GM12878 (cell line): ENCODE measurements around the gene LRP1B. TPM values are rescaled to one million over a fixed set of nuclear protein-coding genes. Genes with fewer than 3 reads are reported as not detected.

ENCODE experiments used
- ATAC-seq: fragments of 200-7000 bp; cut with Tn5 transposase; 3 replicates; pipeline ENCODE4 v1.9.1; 2020; ENCODE audit warnings: mild to moderate bottlenecking, moderate library complexity
- BruUV-seq: library from RNA; stranded (reverse); fragments of 400-500 nt; replicated peaks from 2 replicates; lab custom pipeline; 2021; lab: Mats Ljungman, UMichigan
- CTCF ChIA-PET: fragments of 300-600 bp; sonication (Branson Sonifier 250); formaldehyde crosslinking; extraction: SDS; loops from one replicate; lab custom pipeline; 2021; ENCODE audit warnings: inconsistent platforms; lab: Yijun Ruan, JAX
- POLR2A ChIA-PET: fragments of 350-600 bp; formaldehyde crosslinking; extraction: SDS; loops from one replicate; lab custom pipeline; 2021; ENCODE audit warnings: inconsistent platforms; lab: Charles Lee
- RAD21 ChIA-PET: fragments of 300-600 bp; sonication (Branson Sonifier 250); formaldehyde crosslinking; loops from one replicate; lab custom pipeline; 2023; ENCODE audit warnings: antibody characterized with exemption; ENCODE audit not compliant: unreplicated experiment; lab: Charles Lee
- SMC1A ChIA-PET: fragments of 300-600 bp; sonication (Branson Sonifier 250); formaldehyde crosslinking; loops from one replicate; lab custom pipeline; 2023; ENCODE audit not compliant: unreplicated experiment, uncharacterized antibody; lab: Charles Lee
- DNase-seq: peaks from one replicate; pipeline ENCODE4 v3.0.0-alpha.2; 2011; ENCODE audit warnings: low read depth, low spot score
- FAIRE-seq: peaks from 3 replicates; lab custom pipeline; 2011; peaks lifted over from hg19 to GRCh38; lab: Jason Lieb, UNC
- H2AFZ ChIP-seq: 2 replicates; pipeline ENCODE4 v1.6.0; 2011; ENCODE audit warnings: low read depth, low read length, control low read depth; ENCODE audit not compliant: control insufficient read depth
- H3K27ac ChIP-seq: 2 replicates; pipeline ENCODE4 v1.5.1; 2011; ENCODE audit warnings: control low read depth; ENCODE audit not compliant: control insufficient read depth, insufficient read depth
- H3K27me3 ChIP-seq, 2 experiments: replicated peaks in 1 of 2; 2 replicates each; pipeline versions ENCODE4 v1.6.0 to v1.6.1; 2011; ENCODE audit warnings: low read length in 1 of 2; ENCODE audit not compliant: control insufficient read depth in 2 of 2, insufficient read depth in 2 of 2
- H3K36me3 ChIP-seq, 2 experiments: 2 replicates each; pipeline ENCODE4 v1.5.1; 2011; ENCODE audit warnings: low read length in 1 of 2; ENCODE audit not compliant: control insufficient read depth in 2 of 2, insufficient read depth in 2 of 2
- H3K4me1 ChIP-seq: 2 replicates; pipeline ENCODE4 v1.6.1; 2011; ENCODE audit warnings: mild to moderate bottlenecking, low read length, moderate library complexity, mixed read lengths; ENCODE audit not compliant: control insufficient read depth, insufficient read depth
- H3K4me2 ChIP-seq: 2 replicates; pipeline ENCODE4 v1.6.0; 2011; ENCODE audit warnings: control low read depth; ENCODE audit not compliant: control insufficient read depth, insufficient read depth
- H3K4me3 ChIP-seq: fragments of 200-600 bp; sonication (generic); 2 replicates; pipeline ENCODE4 v1.5.1; 2016
- H3K79me2 ChIP-seq: 2 replicates; pipeline ENCODE4 v1.6.0; 2011; ENCODE audit warnings: low read length; ENCODE audit not compliant: control insufficient read depth, insufficient read depth
- H3K9ac ChIP-seq: 2 replicates; pipeline ENCODE4 v1.8.0; 2011; ENCODE audit warnings: low read length, control low read depth, mixed read lengths; ENCODE audit not compliant: control insufficient read depth, insufficient read depth
- H3K9me3 ChIP-seq: replicated peaks from 3 replicates; pipeline ENCODE4 v1.5.1; 2011; ENCODE audit warnings: mild to moderate bottlenecking, low read length; ENCODE audit not compliant: control insufficient read depth, insufficient read depth
- H4K20me1 ChIP-seq: 2 replicates; pipeline ENCODE4 v1.6.0; 2011; ENCODE audit not compliant: control insufficient read depth, insufficient read depth
- BHLHE40 ChIP-seq, 2 experiments: fragments of 450-650 bp in 1 of 2; IDR thresholded peaks; 2 replicates each; pipeline ENCODE4 v1.6.1; 2011 to 2017; ENCODE audit warnings: low read depth in 2 of 2, borderline replicate concordance in 1 of 2, improper control_type of control experiment in 1 of 2, low read length in 1 of 2, mild to moderate bottlenecking in 1 of 2
- BMI1 ChIP-seq: fragments of 450-650 bp; IDR thresholded peaks from 2 replicates; pipeline ENCODE4 v1.6.1; 2016; ENCODE audit warnings: mild to moderate bottlenecking, moderate library complexity, borderline replicate concordance
- BRCA1 ChIP-seq: IDR thresholded peaks from 2 replicates; pipeline ENCODE4 v1.6.1; 2011; ENCODE audit warnings: low read depth, low read length, improper control_type of control experiment
- CHD2 ChIP-seq: IDR thresholded peaks from 2 replicates; pipeline ENCODE4 v1.6.1; 2011; ENCODE audit warnings: low read depth, low read length, improper control_type of control experiment, borderline replicate concordance
- ETV6 ChIP-seq, 2 experiments: fragments of 450-650 bp in 1 of 2; IDR thresholded peaks in 1 of 2; conservative IDR thresholded peaks in 1 of 2; 2 replicates each; pipeline ENCODE4 v1.6.1; 2014; ENCODE audit warnings: antibody characterized with exemption in 1 of 2, borderline replicate concordance in 1 of 2, low read depth in 1 of 2, mild to moderate bottlenecking in 1 of 2, moderate library complexity in 1 of 2
- NFYB ChIP-seq: IDR thresholded peaks from 2 replicates; pipeline ENCODE4 v1.6.1; 2011; ENCODE audit warnings: low read depth, mild to moderate bottlenecking, low read length, improper control_type of control experiment, moderate library complexity; ENCODE audit not compliant: insufficient read depth
- PAX5 ChIP-seq: IDR thresholded peaks from 2 replicates; pipeline ENCODE4 v1.6.1; 2011; ENCODE audit warnings: low read depth, low read length, borderline replicate concordance
- POLR2AphosphoS5 ChIP-seq: IDR thresholded peaks from 2 replicates; pipeline ENCODE4 v1.6.1; 2011; ENCODE audit warnings: mild to moderate bottlenecking, low read length, inconsistent platforms
- RAD51 ChIP-seq: fragments of 450-650 bp; IDR thresholded peaks from 2 replicates; pipeline ENCODE4 v1.6.1; 2016; ENCODE audit warnings: moderate library complexity, mild to moderate bottlenecking, inconsistent platforms
- SIN3A ChIP-seq: IDR thresholded peaks from 2 replicates; pipeline ENCODE4 v1.6.1; 2012; ENCODE audit warnings: low read depth, low read length, improper control_type of control experiment
- SMAD1 ChIP-seq: fragments of 450-650 bp; IDR thresholded peaks from 2 replicates; pipeline ENCODE4 v1.6.1; 2018; ENCODE audit warnings: mild to moderate bottlenecking, low read depth; ENCODE audit not compliant: partially characterized antibody
- SUZ12 ChIP-seq: fragments of 200-600 bp; sonication (generic); IDR thresholded peaks from one replicate; pipeline ENCODE4 v1.6.1; 2018; ENCODE audit warnings: antibody characterized with exemption, mild to moderate bottlenecking; ENCODE audit not compliant: unreplicated experiment
- TAF1 ChIP-seq: IDR thresholded peaks from 2 replicates; pipeline ENCODE4 v1.6.1; 2011; ENCODE audit warnings: mild to moderate bottlenecking, low read depth, low read length, borderline replicate concordance
- ZBTB11 ChIP-seq: fragments of 450-650 bp; formaldehyde crosslinking; IDR thresholded peaks from 2 replicates; pipeline ENCODE4 v1.5.0; 2022; ENCODE audit warnings: mild to moderate bottlenecking, missing genetic modification characterization
- WGBS: methylation state at CpG from one replicate; pipeline ENCODE4 v1.1.6; 2016; ENCODE audit warnings: low lambda C conversion rate; ENCODE audit not compliant: insufficient replicate concordance, insufficient coverage; ENCODE audit errors: missing lambda C conversion rate; 5-methylcytosine and 5-hydroxymethylcytosine counted together
- in situ Hi-C: fragments of 300-500 bp; cut with MboI; formaldehyde crosslinking; loops from 9 replicates; pipeline ENCODE4 v1.14.3; 2018; ENCODE audit warnings: mixed read lengths
- intact Hi-C: fragments of 100-400 bp; cut with micrococcal nuclease; formaldehyde crosslinking; loops from one replicate; pipeline ENCODE4 v1.14.2; 2022; ENCODE audit not compliant: unreplicated experiment
- polyA plus RNA-seq, 11 experiments: library from polyadenylated mRNA; depleted of rRNA in 4 of 11; unstranded in 6 of 11; stranded (reverse) in 5 of 11; fragments of >200 nt; fragmentation: Nextera tagmentation in 4 of 11; fragmentation: Illumina TruSeq in 1 of 11; extraction: Ambion mirVana in 4 of 11; extraction: Trizol in 1 of 11; gene quantifications; 1 replicate in 1 of 11; 2 replicates in 10 of 11; pipeline versions ENCODE4 v1.2.1 to v1.2.3, GENCODE V29; 2011 to 2016; ENCODE audit warnings: inconsistent platforms in 2 of 11, missing spikeins in 2 of 11, low read depth in 1 of 11
- total RNA-seq, 4 experiments: library from RNA; depleted of rRNA in 3 of 4; stranded (reverse); fragments of >200 nt in 3 of 4; fragmentation: Illumina TruSeq in 1 of 4; extraction: Trizol in 1 of 4; gene quantifications; 2 replicates each; pipeline versions ENCODE4 v1.2.1 to v1.2.3, GENCODE V29; 2013 to 2021
- TF ChIP-seq, protein P1 (sequence below): IDR thresholded peaks from 2 replicates; pipeline ENCODE4 v1.6.1; 2012; ENCODE audit warnings: low read length, inconsistent platforms
- TF ChIP-seq, protein P2 (sequence below): fragments of 450-650 bp; IDR thresholded peaks from 2 replicates; pipeline ENCODE4 v1.6.1; 2016; ENCODE audit warnings: mild to moderate bottlenecking

The LRP1B gene
- total and polyA plus RNA-seq, 10 of the 15 experiments (the other 5 are each of a cell fraction or from before 2014, with no cell fraction given) = under 0.01 to 0.06 (median 0.03) TPM; not detected in 5

DNA sequence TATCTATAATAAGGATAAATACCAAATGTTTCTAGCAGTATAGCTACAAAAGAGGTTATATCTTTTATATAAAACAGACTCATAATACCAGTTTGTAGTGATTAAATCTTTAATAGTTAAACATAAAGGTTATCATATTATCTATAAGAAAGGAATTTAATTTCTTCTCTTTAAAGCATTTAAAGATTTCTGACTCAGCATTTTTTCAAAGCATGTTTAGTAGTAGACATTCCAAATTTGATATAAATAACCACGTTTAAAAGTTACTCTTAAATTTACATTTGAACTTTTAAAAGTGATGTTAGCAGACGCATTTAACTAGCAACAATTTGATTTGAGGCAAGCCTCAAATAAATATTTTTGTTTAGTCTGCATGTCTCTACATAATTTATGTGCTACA lies 1842.6 kb downstream of the LRP1B start:
- no peak overlapping the region for H3K4me3 ChIP-seq
- ATAC-seq = no peak
- H3K36me3 ChIP-seq = no peaks in the 10 kb centered on the region
- no peaks in the 10 kb centered on the region for H3K9me3 ChIP-seq
- no peak overlapping the region for H3K4me2 ChIP-seq
- POLR2A ChIA-PET = no interaction called here
- SMC1A ChIA-PET = no interaction called here
- in situ Hi-C loops = no loop called here
- no peak for FAIRE-seq
- DNase-seq = no peak
- no peaks in the 10 kb centered on the region for H4K20me1 ChIP-seq
- H3K27ac ChIP-seq = no peak overlapping the region
- no peaks in the 10 kb centered on the region for H3K4me1 ChIP-seq
- intact Hi-C loops = no loop called here
- CTCF ChIA-PET = no interaction called here
- no TSS peak for BruUV-seq
- no peak overlapping the region for H2AFZ ChIP-seq
- no peak overlapping the region for H3K9ac ChIP-seq
- RAD21 ChIA-PET = no interaction called here
- WGBS = 15% methylated on average over 2 of the region's 2 CpGs
- H3K79me2 ChIP-seq = no peaks in the 10 kb centered on the region
- no peaks in the 10 kb centered on the region for H3K27me3 ChIP-seq
- TF ChIP-seq BRCA1 (no peak), SUZ12 (no peak), POLR2AphosphoS5 (no peak), BMI1 (no peak), NFYB (no peak), BHLHE40 (IDR thresholded peaks at IDR 0.05; ENCODE audit: borderline replicate concordance in 1 of 2, low read depth in 2 of 2, low read length in 1 of 2) (no peak), SIN3A (no peak), CHD2 (no peak), RAD51 (no peak), TAF1 (no peak), SMAD1 (no peak), ETV6 (conservative IDR thresholded peaks at IDR 0.05 in 1 of 2, IDR thresholded peaks at IDR 0.05 in 1 of 2; ENCODE audit: borderline replicate concordance in 1 of 2, low read depth in 1 of 2) (no peak), PAX5 (no peak), ZBTB11 (CRISPR knock-in tag) (no peak)
- TF ChIP-seq, protein P1, sequence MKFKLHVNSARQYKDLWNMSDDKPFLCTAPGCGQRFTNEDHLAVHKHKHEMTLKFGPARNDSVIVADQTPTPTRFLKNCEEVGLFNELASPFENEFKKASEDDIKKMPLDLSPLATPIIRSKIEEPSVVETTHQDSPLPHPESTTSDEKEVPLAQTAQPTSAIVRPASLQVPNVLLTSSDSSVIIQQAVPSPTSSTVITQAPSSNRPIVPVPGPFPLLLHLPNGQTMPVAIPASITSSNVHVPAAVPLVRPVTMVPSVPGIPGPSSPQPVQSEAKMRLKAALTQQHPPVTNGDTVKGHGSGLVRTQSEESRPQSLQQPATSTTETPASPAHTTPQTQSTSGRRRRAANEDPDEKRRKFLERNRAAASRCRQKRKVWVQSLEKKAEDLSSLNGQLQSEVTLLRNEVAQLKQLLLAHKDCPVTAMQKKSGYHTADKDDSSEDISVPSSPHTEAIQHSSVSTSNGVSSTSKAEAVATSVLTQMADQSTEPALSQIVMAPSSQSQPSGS = no peak
- TF ChIP-seq, protein P2, sequence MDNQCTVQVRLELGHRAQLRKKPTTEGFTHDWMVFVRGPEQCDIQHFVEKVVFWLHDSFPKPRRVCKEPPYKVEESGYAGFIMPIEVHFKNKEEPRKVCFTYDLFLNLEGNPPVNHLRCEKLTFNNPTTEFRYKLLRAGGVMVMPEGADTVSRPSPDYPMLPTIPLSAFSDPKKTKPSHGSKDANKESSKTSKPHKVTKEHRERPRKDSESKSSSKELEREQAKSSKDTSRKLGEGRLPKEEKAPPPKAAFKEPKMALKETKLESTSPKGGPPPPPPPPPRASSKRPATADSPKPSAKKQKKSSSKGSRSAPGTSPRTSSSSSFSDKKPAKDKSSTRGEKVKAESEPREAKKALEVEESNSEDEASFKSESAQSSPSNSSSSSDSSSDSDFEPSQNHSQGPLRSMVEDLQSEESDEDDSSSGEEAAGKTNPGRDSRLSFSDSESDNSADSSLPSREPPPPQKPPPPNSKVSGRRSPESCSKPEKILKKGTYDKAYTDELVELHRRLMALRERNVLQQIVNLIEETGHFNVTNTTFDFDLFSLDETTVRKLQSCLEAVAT = no peak
